Brain microvascular endothelial cell (primary cell): Measurements from ENCODE around the gene FAH.

ENCODE experiments used
- DNase-seq: peaks from one replicate; pipeline ENCODE4 v3.0.0-alpha.2; 2020
- H3K27ac ChIP-seq: fragments of 250-450 bp; sonication (Bioruptor Pico); 2 replicates; pipeline ENCODE4 v1.5.1; 2020; ENCODE audit warnings: mild to moderate bottlenecking, moderate library complexity
- H3K27me3 ChIP-seq: fragments of 250-450 bp; sonication (Bioruptor Pico); replicated peaks from 2 replicates; pipeline ENCODE4 v1.5.1; 2020; ENCODE audit warnings: mild to moderate bottlenecking
- H3K36me3 ChIP-seq: fragments of 250-450 bp; sonication (Bioruptor Pico); replicated peaks from 2 replicates; pipeline ENCODE4 v1.5.1; 2020; ENCODE audit warnings: mild to moderate bottlenecking
- H3K4me3 ChIP-seq: 2 replicates; pipeline ENCODE4 v1.5.1; 2011; ENCODE audit warnings: low read depth, mild to moderate bottlenecking, control low read depth, low read length, moderate library complexity
- in situ Hi-C: cut with HindIII; loops from 2 replicates; pipeline ENCODE4 v1.10.0; 2017; ENCODE audit warnings: low sequenced_read_pairs, low pct_ligation_motif_present
- TF ChIP-seq, protein P1 (sequence below): IDR thresholded peaks from 2 replicates; pipeline ENCODE4 v1.5.1; 2011; ENCODE audit warnings: low read depth, mild to moderate bottlenecking, moderate library complexity, low read length, control low read depth, inconsistent platforms; ENCODE audit errors: missing control alignments

The FAH gene

DNA sequence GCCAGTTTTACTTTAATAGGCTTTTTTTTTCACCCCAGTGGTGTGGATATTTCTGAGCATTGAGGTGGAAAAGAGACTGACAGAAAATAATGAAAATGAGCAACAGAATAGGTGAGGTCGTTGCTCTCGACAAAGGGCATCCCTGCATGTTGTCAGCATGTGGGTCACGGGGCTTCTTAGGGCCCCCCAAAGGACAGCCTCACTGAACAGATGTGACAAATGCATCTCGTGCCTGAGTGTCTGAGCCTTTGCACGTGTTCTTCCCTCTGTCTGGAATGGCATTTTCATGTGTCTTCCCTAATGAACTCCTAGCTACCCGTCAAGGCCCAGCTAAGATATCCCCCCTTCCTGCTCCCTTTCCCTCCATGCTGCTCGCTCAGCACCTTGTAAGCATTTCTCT, 31.8 kb downstream of the FAH start:
- Histone ChIP-seq H3K27ac (no peak overlapping the region), H3K36me3 (peaks cover 7% of the 10 kb centered on the region), H3K4me3 (no peak overlapping the region), H3K27me3 (no peaks in the 10 kb centered on the region)
- in situ Hi-C loops: no loop called here
- TF ChIP-seq, protein P1, sequence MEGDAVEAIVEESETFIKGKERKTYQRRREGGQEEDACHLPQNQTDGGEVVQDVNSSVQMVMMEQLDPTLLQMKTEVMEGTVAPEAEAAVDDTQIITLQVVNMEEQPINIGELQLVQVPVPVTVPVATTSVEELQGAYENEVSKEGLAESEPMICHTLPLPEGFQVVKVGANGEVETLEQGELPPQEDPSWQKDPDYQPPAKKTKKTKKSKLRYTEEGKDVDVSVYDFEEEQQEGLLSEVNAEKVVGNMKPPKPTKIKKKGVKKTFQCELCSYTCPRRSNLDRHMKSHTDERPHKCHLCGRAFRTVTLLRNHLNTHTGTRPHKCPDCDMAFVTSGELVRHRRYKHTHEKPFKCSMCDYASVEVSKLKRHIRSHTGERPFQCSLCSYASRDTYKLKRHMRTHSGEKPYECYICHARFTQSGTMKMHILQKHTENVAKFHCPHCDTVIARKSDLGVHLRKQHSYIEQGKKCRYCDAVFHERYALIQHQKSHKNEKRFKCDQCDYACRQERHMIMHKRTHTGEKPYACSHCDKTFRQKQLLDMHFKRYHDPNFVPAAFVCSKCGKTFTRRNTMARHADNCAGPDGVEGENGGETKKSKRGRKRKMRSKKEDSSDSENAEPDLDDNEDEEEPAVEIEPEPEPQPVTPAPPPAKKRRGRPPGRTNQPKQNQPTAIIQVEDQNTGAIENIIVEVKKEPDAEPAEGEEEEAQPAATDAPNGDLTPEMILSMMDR: no peak
- no peak for DNase-seq

DNA sequence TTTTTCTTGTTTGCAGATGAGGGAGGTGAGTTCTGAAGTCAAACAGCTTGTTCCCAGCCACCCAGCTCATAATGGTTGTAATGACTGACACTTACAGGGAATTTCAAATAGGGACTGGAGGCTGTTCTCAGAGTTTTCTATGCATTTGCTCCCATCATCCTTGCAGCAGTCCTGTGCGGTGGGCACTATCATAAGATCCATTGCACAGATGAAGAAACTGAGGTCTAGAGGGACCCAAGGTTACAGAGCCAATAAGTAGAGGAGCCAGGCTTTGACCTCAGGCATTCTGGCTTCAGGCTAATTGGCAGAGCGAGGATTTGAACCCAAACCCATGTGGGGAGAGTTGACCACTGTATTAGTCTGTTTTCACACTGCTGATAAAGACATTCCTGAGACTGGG, 32.4 kb downstream of the FAH start:
- H3K27ac ChIP-seq: no peak overlapping the region
- H3K4me3 ChIP-seq: no peak overlapping the region
- in situ Hi-C loops: no loop called here
- H3K36me3 ChIP-seq: peaks cover 7% of the 10 kb centered on the region
- no peak for DNase-seq
- no peaks in the 10 kb centered on the region for H3K27me3 ChIP-seq
- TF ChIP-seq, protein P1: no peak

DNA sequence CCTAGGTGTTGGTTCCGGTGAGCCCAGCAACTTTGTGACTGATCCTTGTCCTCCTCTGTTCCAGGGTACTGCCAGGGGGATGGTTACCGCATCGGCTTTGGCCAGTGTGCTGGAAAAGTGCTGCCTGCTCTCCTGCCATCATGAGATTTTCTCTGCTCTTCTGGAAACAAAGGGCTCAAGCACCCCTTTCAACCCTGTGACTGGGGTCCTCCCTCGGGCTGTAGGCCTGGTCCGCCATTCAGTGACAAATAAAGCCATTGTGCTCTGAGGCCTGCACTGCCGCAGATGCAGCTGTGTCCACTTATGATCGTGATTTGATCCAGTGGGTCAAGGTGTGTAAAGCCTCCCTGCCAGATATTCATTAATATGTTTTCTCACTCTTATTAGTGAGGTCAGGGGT, 33.3 kb downstream of the FAH start:
- Histone ChIP-seq H3K27me3 (no peaks in the 10 kb centered on the region), H3K4me3 (no peak overlapping the region), H3K36me3 (peaks cover 7% of the 10 kb centered on the region), H3K27ac (no peak overlapping the region)
- DNase-seq: no peak
- in situ Hi-C loops: no loop called here
- TF ChIP-seq, protein P1: no peak

DNA sequence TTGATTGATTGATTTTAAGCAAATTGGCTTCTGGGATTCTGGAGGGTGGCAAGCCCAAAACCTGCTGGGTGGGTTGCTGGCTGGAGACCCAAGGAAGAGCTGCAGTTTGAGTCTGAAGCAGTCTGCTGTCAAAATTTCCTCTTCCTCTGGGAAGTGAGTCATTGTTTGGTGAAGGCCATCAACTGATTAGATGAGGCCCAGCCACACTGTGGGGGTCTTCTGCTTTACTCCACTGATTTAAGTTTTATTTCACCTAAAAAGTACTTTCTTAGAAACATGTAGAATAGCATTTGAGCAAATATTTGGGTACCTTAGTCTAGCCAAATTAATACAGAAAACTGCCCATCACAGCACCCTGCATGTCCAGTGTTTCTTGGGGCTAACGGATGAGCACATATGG, 33.8 kb downstream of the FAH start:
- in situ Hi-C loops: no loop called here
- TF ChIP-seq, protein P1: no peak
- Histone ChIP-seq H3K4me3 (no peak overlapping the region), H3K27ac (no peak overlapping the region), H3K36me3 (peaks cover 7% of the 10 kb centered on the region), H3K27me3 (no peaks in the 10 kb centered on the region)
- no peak for DNase-seq

- no peak overlapping the region for H3K27ac ChIP-seq
- no peaks in the 10 kb centered on the region for H3K27me3 ChIP-seq
- in situ Hi-C loops: no loop called here
- TF ChIP-seq, protein P1: no peak
- H3K36me3 ChIP-seq: peaks cover 7% of the 10 kb centered on the region
- DNase-seq: no peak
- H3K4me3 ChIP-seq: no peak overlapping the region
Observed at GRCh38 chr15:80188251-80188650, 35.5 kb downstream of the FAH start.

GRCh38 chr15:80191198-80191597, 38.4 kb downstream of the FAH start:
- H3K4me3 ChIP-seq: no peak overlapping the region
- H3K27ac ChIP-seq: no peak overlapping the region
- peaks cover 4% of the 10 kb centered on the region for H3K36me3 ChIP-seq
- DNase-seq: no peak
- no peaks in the 10 kb centered on the region for H3K27me3 ChIP-seq
- TF ChIP-seq, protein P1: no peak
- in situ Hi-C loops: no loop called here
